Upper lobe of right lung (tissue), 1 donor: Measurements from ENCODE around the gene ZNF333. TPM values are rescaled to one million over a fixed set of nuclear protein-coding genes. Genes with fewer than 3 reads are reported as not detected.

Experiments
- ATAC-seq: fragments of 200-7000 bp; cut with Tn5 transposase; one replicate; pipeline ENCODE4 v1.9.1; 2020; ENCODE audit warnings: mild to moderate bottlenecking, moderate library complexity
- DNase-seq: peaks from one replicate; pipeline ENCODE4 v3.0.0-alpha.2; 2020
- H3K27ac ChIP-seq: fragments of 200-600 bp; one replicate; pipeline ENCODE4 v1.8.0; 2022
- H3K27me3 ChIP-seq: fragments of 200-600 bp; one replicate; pipeline ENCODE4 v1.8.0; 2022; ENCODE audit warnings: mild to moderate bottlenecking
- H3K36me3 ChIP-seq: fragments of 200-600 bp; one replicate; pipeline ENCODE4 v1.8.0; 2022
- H3K4me1 ChIP-seq: fragments of 200-600 bp; one replicate; pipeline ENCODE4 v1.8.0; 2022
- H3K4me3 ChIP-seq: fragments of 200-600 bp; one replicate; pipeline ENCODE4 v1.8.0; 2022; ENCODE audit warnings: mild to moderate bottlenecking
- H3K9me3 ChIP-seq: fragments of 200-600 bp; one replicate; pipeline ENCODE4 v1.8.0; 2022
- intact Hi-C: fragments of 100-400 bp; cut with DNase I; formaldehyde crosslinking; loops from one replicate; pipeline ENCODE4 v1.11.0; 2022
- total RNA-seq: library from RNA; stranded (reverse); fragmentation: NEBNext Ultra II Directional; extraction: Animal tissue kit (Norgen Biotek cat#: 25700); gene quantifications from one replicate; pipeline ENCODE4 v1.2.1, GENCODE V29; 2021
- TF ChIP-seq, protein P1 (sequence below): fragments of 200-600 bp; IDR thresholded peaks from one replicate; pipeline ENCODE4 v1.8.0; 2022; ENCODE audit warnings: antibody characterized with exemption
- donor health status: DM: no; HTN: yes; CAD: no; lungs with severe emphysema.

The ZNF333 gene
- total RNA-seq, 1 donor from 2014 or later, result 20.4 TPM

DNA sequence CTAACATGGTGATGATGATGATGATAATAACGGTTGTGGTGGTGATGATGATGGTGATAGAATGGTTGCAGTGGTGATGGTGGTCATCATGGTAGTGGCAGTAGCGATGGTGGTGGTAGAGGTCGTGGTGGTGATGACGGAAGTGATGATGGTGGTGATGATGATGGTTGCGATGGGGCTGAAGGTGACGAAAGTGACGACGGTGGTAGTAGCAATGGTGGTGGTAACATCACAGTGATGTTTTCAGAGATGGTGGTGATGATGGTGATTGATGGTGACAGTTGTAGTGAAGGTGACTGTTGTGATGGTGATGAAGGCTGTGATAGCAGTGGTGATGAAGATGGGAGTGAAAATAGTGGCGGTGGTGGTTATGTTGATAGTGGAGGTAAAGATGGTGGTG is 11.6 kb upstream of the ZNF333 start:
- Histone ChIP-seq H3K36me3 (no peaks in the 10 kb centered on the region), H3K4me1 (no peaks in the 10 kb centered on the region), H3K9me3 (no peaks in the 10 kb centered on the region), H3K27me3 (peaks cover under 1% of the 10 kb centered on the region), H3K4me3 (no peak overlapping the region), H3K27ac (no peak overlapping the region)
- intact Hi-C loops, result no loop called here
- DNase-seq (no peak), ATAC-seq (no peak)
- TF ChIP-seq, protein P1, sequence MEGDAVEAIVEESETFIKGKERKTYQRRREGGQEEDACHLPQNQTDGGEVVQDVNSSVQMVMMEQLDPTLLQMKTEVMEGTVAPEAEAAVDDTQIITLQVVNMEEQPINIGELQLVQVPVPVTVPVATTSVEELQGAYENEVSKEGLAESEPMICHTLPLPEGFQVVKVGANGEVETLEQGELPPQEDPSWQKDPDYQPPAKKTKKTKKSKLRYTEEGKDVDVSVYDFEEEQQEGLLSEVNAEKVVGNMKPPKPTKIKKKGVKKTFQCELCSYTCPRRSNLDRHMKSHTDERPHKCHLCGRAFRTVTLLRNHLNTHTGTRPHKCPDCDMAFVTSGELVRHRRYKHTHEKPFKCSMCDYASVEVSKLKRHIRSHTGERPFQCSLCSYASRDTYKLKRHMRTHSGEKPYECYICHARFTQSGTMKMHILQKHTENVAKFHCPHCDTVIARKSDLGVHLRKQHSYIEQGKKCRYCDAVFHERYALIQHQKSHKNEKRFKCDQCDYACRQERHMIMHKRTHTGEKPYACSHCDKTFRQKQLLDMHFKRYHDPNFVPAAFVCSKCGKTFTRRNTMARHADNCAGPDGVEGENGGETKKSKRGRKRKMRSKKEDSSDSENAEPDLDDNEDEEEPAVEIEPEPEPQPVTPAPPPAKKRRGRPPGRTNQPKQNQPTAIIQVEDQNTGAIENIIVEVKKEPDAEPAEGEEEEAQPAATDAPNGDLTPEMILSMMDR, result no peak

DNA sequence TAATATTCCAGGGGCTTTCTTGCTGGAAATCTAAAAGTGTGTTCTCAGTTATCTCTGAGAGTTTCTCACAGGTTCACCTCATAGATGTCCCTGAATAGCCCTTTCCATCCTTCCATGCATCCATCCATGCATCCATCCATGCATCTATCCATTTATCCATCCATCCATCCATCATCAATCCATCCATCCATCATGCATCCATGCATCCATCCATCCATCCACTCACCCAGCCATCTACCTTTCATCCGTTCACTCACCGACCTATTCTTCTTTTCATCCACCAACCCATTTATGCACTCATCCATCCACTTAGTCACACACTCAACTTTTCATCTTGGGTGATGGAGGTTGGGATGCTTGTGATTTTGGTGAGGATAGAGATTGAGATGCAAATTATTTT is 7.8 kb upstream of the ZNF333 start:
- H3K4me3 ChIP-seq, result no peak overlapping the region
- H3K36me3 ChIP-seq, result no peaks in the 10 kb centered on the region
- DNase-seq (no peak), ATAC-seq (no peak)
- H3K9me3 ChIP-seq, result no peaks in the 10 kb centered on the region
- no peaks in the 10 kb centered on the region for H3K4me1 ChIP-seq
- no peak overlapping the region for H3K27ac ChIP-seq
- peaks cover 3% of the 10 kb centered on the region for H3K27me3 ChIP-seq
- TF ChIP-seq, protein P1, result no peak
- intact Hi-C loops, result no loop called here

DNA sequence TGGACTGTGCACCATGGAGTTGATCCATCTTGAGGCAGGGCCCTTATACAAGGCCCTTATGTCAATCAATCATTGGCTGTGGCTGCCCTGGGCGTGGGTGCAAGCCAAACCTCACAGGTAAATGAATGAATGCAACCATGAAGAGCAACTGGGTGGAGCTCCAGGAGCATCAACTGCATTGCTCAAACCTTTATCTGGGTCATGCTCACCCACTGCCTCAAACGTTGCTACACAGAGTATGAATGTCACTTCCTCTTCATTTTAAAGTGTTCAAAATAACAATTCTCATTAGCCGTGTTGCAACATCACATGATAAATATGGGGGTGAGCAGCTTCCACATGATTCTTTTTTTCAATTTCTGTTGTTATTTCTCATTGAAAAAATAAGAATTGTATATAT is 6.4 kb upstream of the ZNF333 start:
- no peaks in the 10 kb centered on the region for H3K9me3 ChIP-seq
- intact Hi-C loops, result no loop called here
- no peaks in the 10 kb centered on the region for H3K4me1 ChIP-seq
- no peak overlapping the region for H3K4me3 ChIP-seq
- TF ChIP-seq, protein P1, result no peak
- H3K27ac ChIP-seq, result no peak overlapping the region
- H3K27me3 ChIP-seq, result peaks cover 3% of the 10 kb centered on the region
- DNase-seq (no peak), ATAC-seq (peak; percentile 92)
- H3K36me3 ChIP-seq, result no peaks in the 10 kb centered on the region

DNA sequence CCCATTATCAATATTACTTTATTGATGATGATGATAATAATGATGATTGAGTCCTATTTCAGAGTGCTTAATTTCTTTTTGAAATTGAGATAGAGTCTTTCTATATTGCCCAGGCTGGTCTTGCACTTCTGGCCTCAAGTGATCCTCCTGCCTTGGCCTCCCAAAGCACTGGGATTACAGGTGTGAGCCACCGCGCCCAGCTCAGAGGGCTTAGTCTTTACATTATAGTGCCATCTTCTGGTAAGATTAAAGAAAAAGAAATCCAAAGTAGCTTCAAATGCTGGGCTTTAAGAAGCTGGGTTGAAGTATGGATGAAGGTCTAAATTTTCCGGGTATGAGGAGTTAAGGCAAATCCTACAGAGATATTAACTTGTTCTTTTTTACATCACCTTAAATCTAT is 3.4 kb upstream of the ZNF333 start:
- Histone ChIP-seq H3K27ac (no peak overlapping the region), H3K36me3 (no peaks in the 10 kb centered on the region), H3K4me3 (no peak overlapping the region), H3K9me3 (no peaks in the 10 kb centered on the region), H3K4me1 (peaks cover 3% of the 10 kb centered on the region), H3K27me3 (peaks cover 3% of the 10 kb centered on the region)
- DNase-seq (no peak), ATAC-seq (no peak)
- intact Hi-C loops, result no loop called here
- TF ChIP-seq, protein P1, result peak; percentile 33

DNA sequence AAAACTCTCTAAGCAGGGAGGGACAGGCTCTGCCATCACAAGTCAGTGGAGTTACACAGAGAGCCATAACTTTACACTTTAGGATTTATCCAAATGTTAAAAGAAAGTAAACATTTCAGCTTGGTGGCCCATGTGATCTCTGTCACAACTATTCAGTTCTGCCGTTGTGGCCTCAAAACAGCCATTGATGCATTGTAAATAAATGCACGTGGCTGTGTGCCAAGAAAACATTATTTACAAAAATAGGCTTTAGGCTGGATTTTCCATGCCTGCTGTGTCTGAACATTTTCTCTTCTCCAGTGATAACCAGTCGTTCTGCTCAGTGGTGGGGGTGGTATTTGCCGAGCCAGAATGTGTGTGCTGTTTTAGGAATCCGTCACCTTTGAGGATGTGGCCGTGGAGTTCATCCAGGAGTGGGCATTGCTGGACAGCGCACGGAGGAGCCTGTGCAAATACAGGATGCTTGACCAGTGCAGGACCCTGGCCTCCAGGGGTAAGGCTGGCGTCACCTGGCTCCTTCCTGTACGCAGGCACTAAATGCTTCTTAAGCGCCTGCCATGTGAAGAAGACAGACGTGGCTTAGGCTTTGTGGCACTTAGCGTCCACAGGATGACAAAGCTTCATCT is 4.9 kb downstream of the ZNF333 start:
- Histone ChIP-seq H3K27me3 (no peaks in the 10 kb centered on the region), H3K9me3 (no peaks in the 10 kb centered on the region), H3K36me3 (peaks cover 60% of the 10 kb centered on the region), H3K4me3 (no peak overlapping the region), H3K4me1 (peaks cover 3% of the 10 kb centered on the region), H3K27ac (no peak overlapping the region)
- DNase-seq (no peak), ATAC-seq (no peak)
- intact Hi-C loops, result no loop called here
- TF ChIP-seq, protein P1, result no peak

DNA sequence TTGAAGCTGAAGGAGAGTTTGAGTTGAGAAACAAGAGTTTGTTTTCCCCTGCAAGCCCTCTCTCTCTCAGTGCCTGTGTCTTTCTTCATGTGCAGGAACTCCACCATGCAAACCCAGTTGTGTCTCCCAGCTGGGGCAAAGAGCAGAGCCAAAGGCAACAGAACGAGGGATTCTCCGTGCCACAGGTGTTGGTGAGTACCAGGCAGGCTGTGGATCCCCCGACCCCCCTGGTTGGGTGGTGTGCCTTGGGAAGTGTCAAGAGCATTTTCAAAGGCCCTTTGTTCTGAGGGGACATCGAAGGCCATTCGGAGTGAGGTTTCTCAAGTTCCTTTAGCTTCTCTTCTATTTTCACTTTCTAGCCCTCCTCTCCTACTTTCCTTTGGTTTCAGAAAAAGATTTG is 5.6 kb downstream of the ZNF333 start:
- peaks cover 67% of the 10 kb centered on the region for H3K36me3 ChIP-seq
- no peaks in the 10 kb centered on the region for H3K27me3 ChIP-seq
- peaks cover 3% of the 10 kb centered on the region for H3K4me1 ChIP-seq
- H3K27ac ChIP-seq, result no peak overlapping the region
- TF ChIP-seq, protein P1, result no peak
- ATAC-seq, result no peak
- no peak overlapping the region for H3K4me3 ChIP-seq
- intact Hi-C loops, result no loop called here
- no peak for DNase-seq
- H3K9me3 ChIP-seq, result no peaks in the 10 kb centered on the region
